ENCODE data around the gene RREB1.

The RREB1 gene

DNA sequence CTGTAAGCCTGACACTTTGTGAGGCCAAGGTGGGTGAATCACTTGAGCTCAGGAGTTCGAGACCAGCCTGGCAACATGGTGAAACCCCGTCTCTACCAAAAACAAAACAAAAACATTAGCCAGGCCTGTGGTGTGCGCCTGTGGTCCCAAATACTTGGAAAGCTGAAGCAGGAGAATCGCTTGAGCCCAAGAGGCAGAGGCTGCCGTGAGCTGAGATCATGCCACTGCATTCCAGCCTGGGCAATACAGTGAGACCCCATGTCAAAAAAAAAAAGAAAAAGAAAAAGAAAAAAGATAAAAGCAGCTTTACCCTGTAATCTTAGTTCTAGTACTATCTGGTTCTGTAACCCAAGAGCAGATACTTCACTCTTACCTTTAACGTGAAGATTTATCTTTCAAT is 177.7 kb downstream of the RREB1 start:
- TF ChIP-seq BHLHE40 (IDR thresholded peaks at IDR 0.05; ENCODE audit: borderline replicate concordance): no peak
- no peak for TF ChIP-seq HDGF (IDR thresholded peaks at IDR 0.05; ENCODE audit: borderline replicate concordance)
- no peak for TF ChIP-seq L3MBTL2 (conservative IDR thresholded peaks at IDR 0.05)
- no peak for TF ChIP-seq ZNF384 (IDR thresholded peaks at IDR 0.05)
- no peak for TF ChIP-seq CTBP1 (IDR thresholded peaks at IDR 0.05; ENCODE audit: borderline replicate concordance)
- no peak for TF ChIP-seq FOXM1 (IDR thresholded peaks at IDR 0.05; ENCODE audit: borderline replicate concordance)
- TF ChIP-seq ELF4 (IDR thresholded peaks at IDR 0.05): no peak
- TF ChIP-seq SP1 (IDR thresholded peaks at IDR 0.05): no peak
- no peak for TF ChIP-seq TARDBP (IDR thresholded peaks at IDR 0.05)
- TF ChIP-seq ARNT (IDR thresholded peaks at IDR 0.05): no peak
- TF ChIP-seq, protein P1, sequence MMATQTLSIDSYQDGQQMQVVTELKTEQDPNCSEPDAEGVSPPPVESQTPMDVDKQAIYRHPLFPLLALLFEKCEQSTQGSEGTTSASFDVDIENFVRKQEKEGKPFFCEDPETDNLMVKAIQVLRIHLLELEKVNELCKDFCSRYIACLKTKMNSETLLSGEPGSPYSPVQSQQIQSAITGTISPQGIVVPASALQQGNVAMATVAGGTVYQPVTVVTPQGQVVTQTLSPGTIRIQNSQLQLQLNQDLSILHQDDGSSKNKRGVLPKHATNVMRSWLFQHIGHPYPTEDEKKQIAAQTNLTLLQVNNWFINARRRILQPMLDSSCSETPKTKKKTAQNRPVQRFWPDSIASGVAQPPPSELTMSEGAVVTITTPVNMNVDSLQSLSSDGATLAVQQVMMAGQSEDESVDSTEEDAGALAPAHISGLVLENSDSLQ (IDR thresholded peaks at IDR 0.05): no peak
- no peak for TF ChIP-seq FOXK2 (IDR thresholded peaks at IDR 0.05)
- TF ChIP-seq SUZ12 (IDR thresholded peaks at IDR 0.05): no peak
- CTCF ChIA-PET: interaction anchor here (0.8 to 1.0 kb wide), 2 partner anchors 9 to 10 kb away, joined by 3 read pairs; no protein-coding TSS in a partner anchor
- no peak for DNase-seq (ENCODE audit: extremely low spot score)
- POLR2A ChIA-PET: no interaction called here

DNA sequence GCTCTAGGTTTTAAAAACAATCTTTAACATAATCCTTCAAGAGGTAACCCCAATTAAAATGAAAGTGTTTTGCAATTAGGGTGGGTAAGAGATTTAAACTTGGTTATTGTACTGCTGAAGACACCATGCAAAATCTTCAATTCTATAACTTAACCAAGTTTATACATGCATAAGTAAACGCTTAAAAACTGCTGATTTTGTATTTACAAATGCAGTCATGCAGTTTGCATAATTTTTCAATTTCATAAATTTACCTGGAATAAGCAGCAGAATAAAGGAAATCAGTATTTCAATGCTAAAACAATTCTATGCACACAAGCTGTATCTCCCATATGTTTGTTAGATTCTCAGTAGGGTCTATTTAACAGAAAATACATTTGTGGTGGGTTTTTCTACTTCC is 182.3 kb downstream of the RREB1 start:
- no peak for TF ChIP-seq FOXK2 (IDR thresholded peaks at IDR 0.05)
- TF ChIP-seq L3MBTL2 (conservative IDR thresholded peaks at IDR 0.05): no peak
- no peak for TF ChIP-seq FOXA1 (IDR thresholded peaks at IDR 0.05)
- no peak for TF ChIP-seq ZNF384 (IDR thresholded peaks at IDR 0.05)
- TF ChIP-seq SP1 (IDR thresholded peaks at IDR 0.05): no peak
- TF ChIP-seq CTBP1 (IDR thresholded peaks at IDR 0.05; ENCODE audit: borderline replicate concordance): no peak
- TF ChIP-seq, protein P1 (IDR thresholded peaks at IDR 0.05): no peak
- ChIA-PET POLR2A (no interaction called here), CTCF (interaction anchor here (0.7 kb wide), 1 partner anchor 29 kb away, joined by 4 read pairs; no protein-coding TSS in a partner anchor)
- DNase-seq (ENCODE audit: extremely low spot score): no peak

DNA sequence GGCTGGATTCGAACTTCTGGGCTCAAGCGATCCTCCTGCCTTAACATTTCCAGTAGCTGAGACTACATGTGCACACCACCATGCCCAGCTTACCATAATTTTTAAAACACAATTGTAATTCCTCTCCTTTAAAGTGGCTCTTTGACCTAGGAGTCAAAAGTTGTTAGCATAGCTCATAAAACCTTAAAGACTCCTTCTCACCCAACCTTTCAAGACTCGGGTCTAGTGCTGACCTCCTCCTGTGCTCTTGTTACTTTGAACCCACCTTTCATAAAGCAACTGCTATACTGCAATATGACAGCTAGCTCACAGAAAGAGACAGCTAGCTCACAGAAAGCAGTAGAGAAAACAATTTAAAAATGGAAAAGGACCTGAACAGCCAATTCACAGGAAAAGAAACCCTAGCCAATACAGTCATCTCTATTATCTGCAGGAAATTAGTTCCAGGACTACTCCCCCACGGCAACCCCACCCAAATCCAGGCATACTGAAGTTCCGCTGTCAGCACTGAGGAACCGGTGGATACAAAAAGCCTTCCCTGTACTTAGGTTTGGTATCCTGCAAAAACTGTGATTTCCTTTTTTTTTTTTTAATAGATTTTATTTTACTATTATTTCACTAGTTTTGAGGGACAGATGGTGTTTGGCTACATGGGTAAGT is 185.0 kb downstream of the RREB1 start:
- ChIA-PET CTCF (interaction anchor here (0.7 kb wide), 1 partner anchor 235 kb away, joined by 4 read pairs; no protein-coding TSS in a partner anchor), POLR2A (interaction anchor here (1.2 kb wide), 1 partner anchor 97 kb away, joined by 3 read pairs; the partner anchor contains the start of genes CAGE1 and RIOK1)
- no peak for DNase-seq (ENCODE audit: extremely low spot score)
- no peak for TF ChIP-seq FOXM1 (IDR thresholded peaks at IDR 0.05; ENCODE audit: borderline replicate concordance)
- TF ChIP-seq SUZ12 (IDR thresholded peaks at IDR 0.05): no peak
- no peak for TF ChIP-seq TARDBP (IDR thresholded peaks at IDR 0.05)

DNA sequence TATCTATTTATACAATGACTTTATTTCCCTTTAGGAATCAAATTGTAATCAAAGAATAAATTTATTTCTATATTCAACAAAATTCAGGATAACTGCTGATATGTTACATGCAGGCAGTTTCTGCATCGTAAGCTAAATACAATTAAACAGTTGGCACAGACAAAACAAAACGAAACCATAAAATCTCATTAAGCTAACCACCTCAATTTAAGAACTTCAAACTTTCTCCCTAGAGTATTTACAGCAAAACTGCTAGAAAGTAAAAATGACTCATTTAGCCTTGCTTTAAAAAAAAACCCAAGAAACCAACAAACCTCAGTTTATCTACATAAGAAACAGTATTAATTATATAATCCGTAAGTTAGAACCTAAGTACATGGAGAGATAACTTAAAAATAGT is 188.2 kb downstream of the RREB1 start:
- TF ChIP-seq LEF1 (IDR thresholded peaks at IDR 0.05; ENCODE audit: borderline replicate concordance) (no peak), SP1 (IDR thresholded peaks at IDR 0.05) (no peak), TARDBP (IDR thresholded peaks at IDR 0.05) (no peak), ELF4 (IDR thresholded peaks at IDR 0.05) (no peak), L3MBTL2 (conservative IDR thresholded peaks at IDR 0.05) (no peak), HDGF (IDR thresholded peaks at IDR 0.05; ENCODE audit: borderline replicate concordance) (no peak), SUZ12 (IDR thresholded peaks at IDR 0.05) (no peak), ARNT (IDR thresholded peaks at IDR 0.05) (no peak), FOXK2 (IDR thresholded peaks at IDR 0.05) (no peak), NFRKB (IDR thresholded peaks at IDR 0.05) (no peak), BHLHE40 (IDR thresholded peaks at IDR 0.05; ENCODE audit: borderline replicate concordance) (no peak), ZNF384 (IDR thresholded peaks at IDR 0.05) (no peak), FOXA1 (IDR thresholded peaks at IDR 0.05) (no peak), CTBP1 (IDR thresholded peaks at IDR 0.05; ENCODE audit: borderline replicate concordance) (no peak)
- TF ChIP-seq, protein P1 (IDR thresholded peaks at IDR 0.05): no peak
- ChIA-PET POLR2A (interaction anchor here (1.7 kb wide), 1 partner anchor 94 kb away, joined by 4 read pairs; the partner anchor contains the start of genes CAGE1 and RIOK1), CTCF (no interaction called here)
- DNase-seq (ENCODE audit: extremely low spot score): no peak

DNA sequence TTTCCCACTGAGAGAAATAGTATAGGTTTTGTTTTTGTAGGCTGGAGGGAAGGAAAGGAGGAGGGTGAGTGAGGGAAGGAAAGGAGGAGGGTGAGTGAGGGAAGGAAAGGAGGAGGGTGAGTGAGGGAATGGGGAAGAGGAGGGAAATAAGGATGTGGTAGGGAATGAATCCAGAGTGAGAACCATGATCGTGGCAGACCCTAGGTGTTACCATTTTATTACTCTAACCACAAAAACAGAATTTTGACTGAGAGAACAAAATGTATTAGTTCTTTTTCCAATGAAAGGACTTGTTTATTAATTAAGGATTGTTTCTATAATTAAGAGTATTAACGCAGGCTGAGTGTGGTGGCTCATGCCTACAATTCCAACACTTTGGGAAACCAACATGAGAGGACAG is 188.8 kb downstream of the RREB1 start:
- TF ChIP-seq SP1 (IDR thresholded peaks at IDR 0.05) (no peak), FOXM1 (IDR thresholded peaks at IDR 0.05; ENCODE audit: borderline replicate concordance) (no peak), SUZ12 (IDR thresholded peaks at IDR 0.05) (no peak), CTBP1 (IDR thresholded peaks at IDR 0.05; ENCODE audit: borderline replicate concordance) (no peak), FOXK2 (IDR thresholded peaks at IDR 0.05) (no peak), ARNT (IDR thresholded peaks at IDR 0.05) (no peak), BHLHE40 (IDR thresholded peaks at IDR 0.05; ENCODE audit: borderline replicate concordance) (no peak), LEF1 (IDR thresholded peaks at IDR 0.05; ENCODE audit: borderline replicate concordance) (no peak), HDGF (IDR thresholded peaks at IDR 0.05; ENCODE audit: borderline replicate concordance) (no peak), L3MBTL2 (conservative IDR thresholded peaks at IDR 0.05) (no peak), TARDBP (IDR thresholded peaks at IDR 0.05) (no peak), FOXA1 (IDR thresholded peaks at IDR 0.05) (no peak), ZNF384 (IDR thresholded peaks at IDR 0.05) (no peak)
- TF ChIP-seq, protein P1 (IDR thresholded peaks at IDR 0.05): no peak
- POLR2A ChIA-PET: interaction anchor here (1.7 kb wide), 1 partner anchor 93 kb away, joined by 4 read pairs; the partner anchor contains the start of genes CAGE1 and RIOK1
- CTCF ChIA-PET: no interaction called here
- no peak for DNase-seq (ENCODE audit: extremely low spot score)
